Astrocyte (in vitro differentiated cells and primary cell): ENCODE results near the gene MS4A18. TPM values are rescaled to one million over a fixed set of nuclear protein-coding genes. Genes with fewer than 3 reads are reported as not detected.

ENCODE experiments used
- DNase-seq: peaks from one replicate; pipeline ENCODE4 v3.0.0-alpha.2; 2010; ENCODE audit warnings: low read depth
- FAIRE-seq: peaks from 2 replicates; lab custom pipeline; 2011; peaks lifted over from hg19 to GRCh38; lab: Jason Lieb, UNC
- H2AFZ ChIP-seq: 2 replicates; pipeline ENCODE4 v1.6.0; 2012; ENCODE audit warnings: low read depth, low read length, inconsistent platforms
- H3K27ac ChIP-seq: 2 replicates; pipeline ENCODE4 v1.5.1; 2011; ENCODE audit warnings: low read depth, low read length, inconsistent platforms
- H3K27me3 ChIP-seq: 2 replicates; pipeline ENCODE4 v1.6.0; 2011; ENCODE audit warnings: low read length, inconsistent platforms; ENCODE audit not compliant: insufficient read depth
- H3K36me3 ChIP-seq: 2 replicates; pipeline ENCODE4 v1.5.1; 2011; ENCODE audit warnings: low read length, inconsistent platforms; ENCODE audit not compliant: insufficient read depth
- H3K4me1 ChIP-seq: 2 replicates; pipeline ENCODE4 v1.5.1; 2011; ENCODE audit warnings: low read length, inconsistent platforms; ENCODE audit not compliant: insufficient read depth
- H3K4me2 ChIP-seq: 2 replicates; pipeline ENCODE4 v1.6.0; 2012; ENCODE audit warnings: low read length, inconsistent platforms
- H3K4me3 ChIP-seq: 2 replicates; pipeline ENCODE4 v1.5.1; 2011; ENCODE audit warnings: low read depth, mild to moderate bottlenecking, low read length, inconsistent platforms; ENCODE audit not compliant: insufficient read depth
- H3K79me2 ChIP-seq: 2 replicates; pipeline ENCODE4 v1.6.0; 2012; ENCODE audit warnings: mild to moderate bottlenecking, low read length, inconsistent platforms; ENCODE audit not compliant: insufficient read depth
- H3K9ac ChIP-seq: 2 replicates; pipeline ENCODE4 v1.6.0; 2012; ENCODE audit warnings: mild to moderate bottlenecking, low read length, inconsistent platforms
- H3K9me3 ChIP-seq: 2 replicates; pipeline ENCODE4 v1.5.1; 2012; ENCODE audit warnings: low read depth, mild to moderate bottlenecking, low read length, inconsistent platforms; ENCODE audit not compliant: insufficient read depth
- H4K20me1 ChIP-seq: 2 replicates; pipeline ENCODE4 v1.6.0; 2012; ENCODE audit warnings: low read length, inconsistent platforms; ENCODE audit not compliant: insufficient read depth
- H3K27ac Mint-ChIP-seq: one replicate; pipeline ENCODE4 v1.8.0; 2021; ENCODE audit warnings: mild to moderate bottlenecking, mixed read lengths; ENCODE audit not compliant: unreplicated experiment
- H3K27me3 Mint-ChIP-seq: one replicate; pipeline ENCODE4 v1.8.0; 2021; ENCODE audit warnings: low read depth, mixed read lengths; ENCODE audit not compliant: unreplicated experiment
- H3K36me3 Mint-ChIP-seq: one replicate; pipeline ENCODE4 v1.8.0; 2021; ENCODE audit warnings: low read depth, mixed read lengths; ENCODE audit not compliant: unreplicated experiment
- H3K4me1 Mint-ChIP-seq: one replicate; pipeline ENCODE4 v1.8.0; 2021; ENCODE audit warnings: low read depth, mixed read lengths; ENCODE audit not compliant: unreplicated experiment
- H3K4me3 Mint-ChIP-seq: one replicate; pipeline ENCODE4 v1.8.0; 2021; ENCODE audit warnings: mild to moderate bottlenecking, moderate library complexity, mixed read lengths; ENCODE audit not compliant: unreplicated experiment
- H3K9me3 Mint-ChIP-seq: one replicate; pipeline ENCODE4 v1.8.0; 2021; ENCODE audit warnings: mild to moderate bottlenecking, mixed read lengths; ENCODE audit not compliant: unreplicated experiment
- EZH2 ChIP-seq: IDR thresholded peaks from 2 replicates; pipeline ENCODE4 v1.6.1; 2012; ENCODE audit warnings: mild to moderate bottlenecking, low read length, inconsistent platforms; ENCODE audit not compliant: insufficient read depth
- total RNA-seq: library from RNA; stranded (reverse); gene quantifications from 2 replicates; pipeline ENCODE4 v1.2.1, GENCODE V29; 2021
- TF ChIP-seq, protein P1 (sequence below): IDR thresholded peaks from 2 replicates; pipeline ENCODE4 v1.5.1; 2011; ENCODE audit warnings: low read depth, mild to moderate bottlenecking, inconsistent platforms, low read length, moderate library complexity; ENCODE audit not compliant: insufficient read depth

MS4A18 gene
- total RNA-seq, 1 donor from 2014 or later: not detected

DNA sequence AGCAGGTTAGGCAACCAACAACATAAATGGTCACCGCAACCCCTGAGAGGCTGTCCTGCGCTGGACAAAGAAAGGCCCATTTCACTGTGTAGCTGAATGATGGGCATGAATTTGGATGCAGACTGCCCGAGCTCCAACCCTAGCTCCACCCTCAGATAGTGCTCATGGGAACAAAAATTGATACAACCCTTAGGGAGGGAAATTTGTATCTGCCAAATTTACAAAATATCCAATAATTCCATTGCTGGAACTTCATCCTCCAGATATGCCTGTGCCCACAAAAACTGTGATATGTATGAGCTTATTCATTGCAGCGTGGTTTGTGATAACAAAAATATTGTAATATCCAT is 23.1 kb upstream of the MS4A18 start:
- Mint-ChIP-seq H3K4me1 (no peaks in the 10 kb centered on the region), H3K4me3 (no peak overlapping the region), H3K9me3 (no peaks in the 10 kb centered on the region), H3K36me3 (no peaks in the 10 kb centered on the region), H3K27me3 (peaks cover 7% of the 10 kb centered on the region), H3K27ac (no peak overlapping the region)
- H3K36me3 ChIP-seq: no peaks in the 10 kb centered on the region
- H3K79me2 ChIP-seq: no peaks in the 10 kb centered on the region
- no peak overlapping the region for H2AFZ ChIP-seq
- no peaks in the 10 kb centered on the region for H3K27me3 ChIP-seq
- H4K20me1 ChIP-seq: no peaks in the 10 kb centered on the region
- no peak for DNase-seq
- H3K4me3 ChIP-seq: no peak overlapping the region
- H3K9ac ChIP-seq: no peak overlapping the region
- no peaks in the 10 kb centered on the region for H3K4me1 ChIP-seq
- no peak for FAIRE-seq
- H3K4me2 ChIP-seq: no peak overlapping the region
- H3K27ac ChIP-seq: no peak overlapping the region
- no peaks in the 10 kb centered on the region for H3K9me3 ChIP-seq
- no peak for TF ChIP-seq EZH2

DNA sequence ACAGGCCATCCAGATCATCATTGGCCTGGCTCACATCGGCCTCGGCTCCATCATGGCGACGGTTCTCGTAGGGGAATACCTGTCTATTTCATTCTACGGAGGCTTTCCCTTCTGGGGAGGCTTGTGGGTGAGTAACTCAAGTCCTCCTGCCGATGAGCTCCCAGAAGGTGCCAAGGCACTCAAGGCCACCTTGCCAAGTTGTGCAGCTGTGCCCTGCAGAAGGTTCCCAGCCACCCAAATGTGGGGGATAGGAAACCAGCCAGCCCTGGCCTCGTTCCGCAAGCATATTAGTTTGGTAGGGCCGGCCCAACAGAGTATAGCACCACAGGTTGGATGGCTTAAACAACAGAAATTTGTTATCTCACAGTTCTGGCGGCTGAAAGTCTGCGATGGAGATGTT is 21.1 kb upstream of the MS4A18 start:
- Mint-ChIP-seq H3K4me3 (no peak overlapping the region), H3K9me3 (no peaks in the 10 kb centered on the region), H3K27ac (no peak overlapping the region), H3K27me3 (peaks cover 14% of the 10 kb centered on the region), H3K36me3 (no peaks in the 10 kb centered on the region), H3K4me1 (no peaks in the 10 kb centered on the region)
- Histone ChIP-seq H3K9me3 (no peaks in the 10 kb centered on the region), H3K79me2 (no peaks in the 10 kb centered on the region), H3K4me1 (no peaks in the 10 kb centered on the region), H3K27me3 (no peaks in the 10 kb centered on the region), H3K36me3 (no peaks in the 10 kb centered on the region), H3K4me3 (no peak overlapping the region), H2AFZ (no peak overlapping the region), H3K27ac (no peak overlapping the region), H4K20me1 (no peaks in the 10 kb centered on the region), H3K9ac (no peak overlapping the region), H3K4me2 (no peak overlapping the region)
- DNase-seq: no peak
- FAIRE-seq: no peak
- TF ChIP-seq, protein P1, sequence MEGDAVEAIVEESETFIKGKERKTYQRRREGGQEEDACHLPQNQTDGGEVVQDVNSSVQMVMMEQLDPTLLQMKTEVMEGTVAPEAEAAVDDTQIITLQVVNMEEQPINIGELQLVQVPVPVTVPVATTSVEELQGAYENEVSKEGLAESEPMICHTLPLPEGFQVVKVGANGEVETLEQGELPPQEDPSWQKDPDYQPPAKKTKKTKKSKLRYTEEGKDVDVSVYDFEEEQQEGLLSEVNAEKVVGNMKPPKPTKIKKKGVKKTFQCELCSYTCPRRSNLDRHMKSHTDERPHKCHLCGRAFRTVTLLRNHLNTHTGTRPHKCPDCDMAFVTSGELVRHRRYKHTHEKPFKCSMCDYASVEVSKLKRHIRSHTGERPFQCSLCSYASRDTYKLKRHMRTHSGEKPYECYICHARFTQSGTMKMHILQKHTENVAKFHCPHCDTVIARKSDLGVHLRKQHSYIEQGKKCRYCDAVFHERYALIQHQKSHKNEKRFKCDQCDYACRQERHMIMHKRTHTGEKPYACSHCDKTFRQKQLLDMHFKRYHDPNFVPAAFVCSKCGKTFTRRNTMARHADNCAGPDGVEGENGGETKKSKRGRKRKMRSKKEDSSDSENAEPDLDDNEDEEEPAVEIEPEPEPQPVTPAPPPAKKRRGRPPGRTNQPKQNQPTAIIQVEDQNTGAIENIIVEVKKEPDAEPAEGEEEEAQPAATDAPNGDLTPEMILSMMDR: no peak
- TF ChIP-seq EZH2: no peak

GRCh38 chr11:60705895-60706294 is 18.6 kb upstream of the MS4A18 start:
- no peak overlapping the region for H3K27ac ChIP-seq
- H3K4me1 ChIP-seq: no peaks in the 10 kb centered on the region
- no peaks in the 10 kb centered on the region for H3K9me3 Mint-ChIP-seq
- no peak overlapping the region for H2AFZ ChIP-seq
- no peak overlapping the region for H3K9ac ChIP-seq
- no peaks in the 10 kb centered on the region for H3K27me3 ChIP-seq
- H3K27me3 Mint-ChIP-seq: peaks cover 18% of the 10 kb centered on the region
- FAIRE-seq: no peak
- H3K4me3 Mint-ChIP-seq: no peak overlapping the region
- H3K9me3 ChIP-seq: no peaks in the 10 kb centered on the region
- no peaks in the 10 kb centered on the region for H3K4me1 Mint-ChIP-seq
- H3K36me3 ChIP-seq: no peaks in the 10 kb centered on the region
- no peak overlapping the region for H3K4me2 ChIP-seq
- H3K36me3 Mint-ChIP-seq: no peaks in the 10 kb centered on the region
- no peak for DNase-seq
- no peak overlapping the region for H3K4me3 ChIP-seq
- no peaks in the 10 kb centered on the region for H4K20me1 ChIP-seq
- no peak overlapping the region for H3K27ac Mint-ChIP-seq
- H3K79me2 ChIP-seq: no peaks in the 10 kb centered on the region
- TF ChIP-seq EZH2: no peak
- TF ChIP-seq, protein P1: no peak
